Left ventricle myocardium inferior (tissue), 1 donor: ENCODE results near the gene AKR1C8. TPM values are rescaled to one million over a fixed set of nuclear protein-coding genes. Genes with fewer than 3 reads are reported as not detected.
A peak's percentile ranks its signal among the peaks of the same experiment; 100 is the strongest.
"Not testable (repeated sequence)": the region's sequence is repeated elsewhere in the genome, so short reads cannot be mapped to it uniquely, and the experiment has no call there.

ENCODE experiments used
- DNase-seq: peaks from one replicate; pipeline ENCODE4 v3.0.0-alpha.2; 2020
- H3K27ac ChIP-seq: fragments of 200-600 bp; replicated peaks from 2 replicates; pipeline ENCODE4 v1.8.0; 2021
- H3K27me3 ChIP-seq: fragments of 200-600 bp; 2 replicates; pipeline ENCODE4 v1.8.0; 2021; ENCODE audit warnings: low read depth
- H3K36me3 ChIP-seq: fragments of 200-600 bp; 2 replicates; pipeline ENCODE4 v1.8.0; 2021
- H3K4me1 ChIP-seq: fragments of 200-600 bp; 2 replicates; pipeline ENCODE4 v1.8.0; 2021
- H3K4me3 ChIP-seq: fragments of 200-600 bp; 2 replicates; pipeline ENCODE4 v1.8.0; 2021; ENCODE audit warnings: mild to moderate bottlenecking, moderate library complexity
- H3K9me3 ChIP-seq: fragments of 200-600 bp; replicated peaks from 2 replicates; pipeline ENCODE4 v1.8.0; 2021
- CTCF ChIP-seq: fragments of 200-600 bp; IDR thresholded peaks from 2 replicates; pipeline ENCODE4 v1.8.0; 2021; ENCODE audit warnings: antibody characterized with exemption, mild to moderate bottlenecking, borderline replicate concordance
- intact Hi-C: fragments of 100-400 bp; cut with micrococcal nuclease; formaldehyde crosslinking; loops from one replicate; pipeline ENCODE4 v1.11.0; 2022
- long read RNA-seq: library from polyadenylated mRNA; unstranded; transcript quantifications from one replicate; pipeline ENCODE4 v2.0.0, GENCODE V29; 2021
- total RNA-seq: library from RNA; stranded (reverse); fragmentation: NEBNext Ultra II Directional; extraction: Animal tissue kit (Norgen Biotek cat#: 25700); gene quantifications from one replicate; pipeline ENCODE4 v1.2.1, GENCODE V29; 2021
- donor health status: DM: no; HTN: yes; CAD: no; lungs with severe emphysema.

The AKR1C8 gene
- 0.22 TPM for total RNA-seq
- long read RNA-seq: 0 reads

GRCh38 chr10:5184987-5185775, at the start of gene AKR1C8:
TSS of gene AKR1C8 (minus strand) at chr10:5185150. CDS start at chr10:5185104, 46 bp downstream.
- peak within 1 kb of the TSS; percentile 37 for H3K27ac ChIP-seq
- no peaks in the 10 kb centered on the region for H3K27me3 ChIP-seq
- no peaks in the 10 kb centered on the region for H3K36me3 ChIP-seq
- intact Hi-C loops: no loop called here
- H3K4me3 ChIP-seq: no peak within 1 kb of the TSS
- TF ChIP-seq CTCF: no peak
- DNase-seq: no peak
- H3K4me1 ChIP-seq: peaks cover 5% of the 10 kb centered on the region
- H3K9me3 ChIP-seq: no peaks in the 10 kb centered on the region

- no peak for TF ChIP-seq CTCF
- DNase-seq: no peak
- Histone ChIP-seq H3K9me3 (peaks cover 19% of the 10 kb centered on the region), H3K27me3 (no peaks in the 10 kb centered on the region), H3K36me3 (no peaks in the 10 kb centered on the region), H3K4me1 (no peaks in the 10 kb centered on the region), H3K27ac (no peak overlapping the region), H3K4me3 (no peak overlapping the region)
- intact Hi-C loops: no loop called here
Observed at GRCh38 chr10:5234106-5234860, 49.3 kb upstream of the AKR1C8 start.

GRCh38 chr10:5233324-5233723, 48.4 kb upstream of the AKR1C8 start:
- intact Hi-C loops: no loop called here

GRCh38 chr10:5229019-5229418, 44.1 kb upstream of the AKR1C8 start:
- intact Hi-C loops: no loop called here
- H3K4me3 ChIP-seq: no peak overlapping the region
- no peak overlapping the region for H3K27ac ChIP-seq
- H3K4me1 ChIP-seq: no peaks in the 10 kb centered on the region
- no peak for DNase-seq
- peaks cover 7% of the 10 kb centered on the region for H3K9me3 ChIP-seq
- no peak for TF ChIP-seq CTCF
- no peaks in the 10 kb centered on the region for H3K36me3 ChIP-seq
- no peaks in the 10 kb centered on the region for H3K27me3 ChIP-seq

More at GRCh38 chr10:5233324-5233723, 48.4 kb upstream of the AKR1C8 start:
- Histone ChIP-seq H3K27ac (no peak overlapping the region), H3K9me3 (peaks cover 11% of the 10 kb centered on the region), H3K36me3 (no peaks in the 10 kb centered on the region), H3K27me3 (no peaks in the 10 kb centered on the region), H3K4me3 (no peak overlapping the region), H3K4me1 (no peaks in the 10 kb centered on the region)
- no peak for DNase-seq
- no peak for TF ChIP-seq CTCF

- H3K36me3 ChIP-seq, H3K27me3 ChIP-seq, DNase-seq, H3K27ac ChIP-seq, intact Hi-C loops, H3K4me3 ChIP-seq, H3K4me1 ChIP-seq: not testable (repeated sequence)
- H3K9me3 ChIP-seq: peaks cover 14% of the 10 kb centered on the region
Observed at GRCh38 chr10:5222942-5223341, 38.0 kb upstream of the AKR1C8 start.

- no peak for DNase-seq
- Histone ChIP-seq H3K27me3 (peaks cover 6% of the 10 kb centered on the region), H3K4me1 (no peaks in the 10 kb centered on the region), H3K27ac (no peak overlapping the region), H3K9me3 (peaks cover 9% of the 10 kb centered on the region), H3K4me3 (no peak overlapping the region), H3K36me3 (no peaks in the 10 kb centered on the region)
- no peak for TF ChIP-seq CTCF
- intact Hi-C loops: no loop called here
Observed at GRCh38 chr10:5219262-5219661, 34.3 kb upstream of the AKR1C8 start.
